ENCODE results near the gene BPIFA1.

DNA sequence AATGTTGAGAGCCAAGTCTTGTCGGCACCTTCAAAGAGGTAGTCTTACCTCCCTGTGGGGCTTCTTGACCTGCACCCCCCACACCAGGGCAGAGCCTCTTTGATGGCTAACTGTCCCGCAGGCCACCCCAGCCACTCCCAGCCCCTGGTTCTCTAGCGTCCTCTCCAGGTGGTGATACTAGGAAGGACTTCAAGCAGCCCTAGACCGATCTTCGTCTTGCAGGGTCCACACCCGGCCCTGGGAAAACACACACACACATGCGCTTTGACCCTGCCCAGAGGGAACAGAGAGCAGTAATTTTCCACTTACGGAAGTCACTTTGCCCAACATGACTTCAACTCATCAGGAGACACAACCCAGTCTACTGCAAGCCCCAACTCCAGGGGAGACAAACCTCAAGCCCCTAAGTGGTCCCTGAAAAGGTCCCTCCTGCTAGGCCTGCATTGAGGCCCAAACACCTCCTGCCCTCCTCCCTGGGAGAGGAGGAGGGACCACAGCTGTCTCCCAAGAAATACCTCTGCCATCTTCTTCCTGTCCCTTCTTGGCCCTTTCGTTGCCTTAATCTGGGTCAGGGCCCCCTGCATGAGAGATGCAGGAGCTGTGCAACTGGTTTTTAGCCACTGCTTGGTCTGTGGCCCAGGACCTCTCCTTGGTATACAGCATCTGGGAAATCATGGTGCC is 44.3 kb downstream of the BPIFA1 start:
- TF ChIP-seq, protein P1, sequence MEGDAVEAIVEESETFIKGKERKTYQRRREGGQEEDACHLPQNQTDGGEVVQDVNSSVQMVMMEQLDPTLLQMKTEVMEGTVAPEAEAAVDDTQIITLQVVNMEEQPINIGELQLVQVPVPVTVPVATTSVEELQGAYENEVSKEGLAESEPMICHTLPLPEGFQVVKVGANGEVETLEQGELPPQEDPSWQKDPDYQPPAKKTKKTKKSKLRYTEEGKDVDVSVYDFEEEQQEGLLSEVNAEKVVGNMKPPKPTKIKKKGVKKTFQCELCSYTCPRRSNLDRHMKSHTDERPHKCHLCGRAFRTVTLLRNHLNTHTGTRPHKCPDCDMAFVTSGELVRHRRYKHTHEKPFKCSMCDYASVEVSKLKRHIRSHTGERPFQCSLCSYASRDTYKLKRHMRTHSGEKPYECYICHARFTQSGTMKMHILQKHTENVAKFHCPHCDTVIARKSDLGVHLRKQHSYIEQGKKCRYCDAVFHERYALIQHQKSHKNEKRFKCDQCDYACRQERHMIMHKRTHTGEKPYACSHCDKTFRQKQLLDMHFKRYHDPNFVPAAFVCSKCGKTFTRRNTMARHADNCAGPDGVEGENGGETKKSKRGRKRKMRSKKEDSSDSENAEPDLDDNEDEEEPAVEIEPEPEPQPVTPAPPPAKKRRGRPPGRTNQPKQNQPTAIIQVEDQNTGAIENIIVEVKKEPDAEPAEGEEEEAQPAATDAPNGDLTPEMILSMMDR (IDR thresholded peaks at IDR 0.05): no peak
- TF ChIP-seq POLR2A (IDR thresholded peaks at IDR 0.05; ENCODE audit: low read depth) (no peak), POLR2AphosphoS5 (IDR thresholded peaks at IDR 0.05) (no peak), EP300 (IDR thresholded peaks at IDR 0.05) (no peak)
